ENCODE measurements around the gene METTL15. TPM values are rescaled to one million over a fixed set of nuclear protein-coding genes. Genes with fewer than 3 reads are reported as not detected.
"Not testable (repeated sequence)": the region's sequence is repeated elsewhere in the genome, so short reads cannot be mapped to it uniquely, and the experiment has no call there.

The METTL15 gene
- total RNA-seq, 1 experiment from 2014 or later: 12.4 TPM

GRCh38 chr11:28123151-28123581, 15.0 kb downstream of the METTL15 start:
- Histone ChIP-seq H4K20me1 (ENCODE audit: low read length) (no peaks in the 10 kb centered on the region), H3K27me3 (ENCODE audit: low read length) (no peaks in the 10 kb centered on the region), H3F3A (ENCODE audit: low read length, unreplicated experiment) (no peaks in the 10 kb centered on the region), H3K9me3 (ENCODE audit: low read length) (no peaks in the 10 kb centered on the region), H2AFZ (ENCODE audit: low read length) (0 out of 2 replicates have a peak overlapping the region, but pooled peaks have one; percentile 34), H3K27ac (ENCODE audit: low read length) (peak overlapping the region; percentile 46), H3K36me3 (ENCODE audit: low read depth, low read length) (0 out of 2 replicates have a peak, but pooled peaks cover 4% of the 10 kb centered on the region), H3K4me1 (ENCODE audit: insufficient read depth, low read length) (peaks cover 12% of the 10 kb centered on the region), H3K79me2 (ENCODE audit: low read length) (peaks cover 6% of the 10 kb centered on the region), H3K9me2 (replicated peaks; ENCODE audit: low read length) (no peaks in the 10 kb centered on the region), H3K4me2 (ENCODE audit: low read length) (peak overlapping the region; percentile 51), H3K4me3 (ENCODE audit: low read length) (no peak overlapping the region), H3K9ac (ENCODE audit: low read length) (no peak overlapping the region)
- CTCF ChIA-PET: no interaction called here
- peak; percentile 97 for ATAC-seq
- no TSS peak for BruUV-seq (replicated peaks)
- peak; percentile 58 for DNase-seq
- POLR2A ChIA-PET (ENCODE audit: unreplicated experiment): no interaction called here
- no peak for TF ChIP-seq EZH2phosphoT487 (IDR thresholded peaks at IDR 0.05; ENCODE audit: borderline replicate concordance, low read length)
- no peak for TF ChIP-seq EZH2 (IDR thresholded peaks at IDR 0.05; ENCODE audit: low read length, unreplicated experiment)
- TF ChIP-seq CTCF (conservative IDR thresholded peaks at IDR 0.05; ENCODE audit: low read depth, low read length): no peak
- intact Hi-C loops (cut with micrococcal nuclease): no loop called here

GRCh38 chr11:28132548-28132947, 24.4 kb downstream of the METTL15 start:
- no peak overlapping the region for H3K4me2 ChIP-seq (ENCODE audit: low read length)
- no peaks in the 10 kb centered on the region for H3F3A ChIP-seq (ENCODE audit: low read length, unreplicated experiment)
- no peaks in the 10 kb centered on the region for H4K20me1 ChIP-seq (ENCODE audit: low read length)
- intact Hi-C loops (cut with micrococcal nuclease): no loop called here
- no peak overlapping the region for H3K27ac ChIP-seq (ENCODE audit: low read length)
- no TSS peak for BruUV-seq (replicated peaks)
- no peaks in the 10 kb centered on the region for H3K27me3 ChIP-seq (ENCODE audit: low read length)
- ATAC-seq: no peak
- no peak overlapping the region for H3K9ac ChIP-seq (ENCODE audit: low read length)
- 0 out of 2 replicates have a peak, but pooled peaks cover 5% of the 10 kb centered on the region for H3K9me3 ChIP-seq (ENCODE audit: low read length)
- no peak overlapping the region for H3K4me3 ChIP-seq (ENCODE audit: low read length)
- H3K79me2 ChIP-seq (ENCODE audit: low read length): no peaks in the 10 kb centered on the region
- no peak for TF ChIP-seq EZH2phosphoT487 (IDR thresholded peaks at IDR 0.05; ENCODE audit: borderline replicate concordance, low read length)
- TF ChIP-seq EZH2 (IDR thresholded peaks at IDR 0.05; ENCODE audit: low read length, unreplicated experiment): no peak
- TF ChIP-seq CTCF (conservative IDR thresholded peaks at IDR 0.05; ENCODE audit: low read depth, low read length): no peak
- no peaks in the 10 kb centered on the region for H3K9me2 ChIP-seq (replicated peaks; ENCODE audit: low read length)
- no peak for DNase-seq
- peaks cover 38% of the 10 kb centered on the region for H3K36me3 ChIP-seq (ENCODE audit: low read depth, low read length)
- CTCF ChIA-PET: no interaction called here
- POLR2A ChIA-PET (ENCODE audit: unreplicated experiment): interaction anchor here (0.6 kb wide), 1 partner anchor 12 kb away, joined by 5 read pairs; no protein-coding TSS in a partner anchor
- no peaks in the 10 kb centered on the region for H3K4me1 ChIP-seq (ENCODE audit: insufficient read depth, low read length)
- H2AFZ ChIP-seq (ENCODE audit: low read length): no peak overlapping the region

GRCh38 chr11:28133146-28133545, 25.0 kb downstream of the METTL15 start:
- Histone ChIP-seq H3K9me3 (ENCODE audit: low read length) (0 out of 2 replicates have a peak, but pooled peaks cover 7% of the 10 kb centered on the region), H3K79me2 (ENCODE audit: low read length) (no peaks in the 10 kb centered on the region), H4K20me1 (ENCODE audit: low read length) (no peaks in the 10 kb centered on the region), H2AFZ (ENCODE audit: low read length) (no peak overlapping the region), H3K36me3 (ENCODE audit: low read depth, low read length) (peaks cover 44% of the 10 kb centered on the region), H3F3A (ENCODE audit: low read length, unreplicated experiment) (no peaks in the 10 kb centered on the region), H3K9ac (ENCODE audit: low read length) (no peak overlapping the region), H3K4me1 (ENCODE audit: insufficient read depth, low read length) (no peaks in the 10 kb centered on the region), H3K27ac (ENCODE audit: low read length) (no peak overlapping the region), H3K9me2 (replicated peaks; ENCODE audit: low read length) (no peaks in the 10 kb centered on the region), H3K27me3 (ENCODE audit: low read length) (no peaks in the 10 kb centered on the region), H3K4me2 (ENCODE audit: low read length) (no peak overlapping the region), H3K4me3 (ENCODE audit: low read length) (no peak overlapping the region)
- no peak for ATAC-seq
- ChIA-PET CTCF (no interaction called here), POLR2A (ENCODE audit: unreplicated experiment) (no interaction called here)
- no TSS peak for BruUV-seq (replicated peaks)
- intact Hi-C loops (cut with micrococcal nuclease): no loop called here
- no peak for DNase-seq
- no peak for TF ChIP-seq EZH2 (IDR thresholded peaks at IDR 0.05; ENCODE audit: low read length, unreplicated experiment)
- no peak for TF ChIP-seq EZH2phosphoT487 (IDR thresholded peaks at IDR 0.05; ENCODE audit: borderline replicate concordance, low read length)
- TF ChIP-seq CTCF (conservative IDR thresholded peaks at IDR 0.05; ENCODE audit: low read depth, low read length): no peak

GRCh38 chr11:28136157-28136556, 28.0 kb downstream of the METTL15 start:
- H3K9me2 ChIP-seq (replicated peaks; ENCODE audit: low read length); POLR2A ChIA-PET (ENCODE audit: unreplicated experiment); H3K79me2 ChIP-seq (ENCODE audit: low read length); H3F3A ChIP-seq (ENCODE audit: low read length, unreplicated experiment); intact Hi-C loops (cut with micrococcal nuclease); H2AFZ ChIP-seq (ENCODE audit: low read length); H3K4me2 ChIP-seq (ENCODE audit: low read length); ATAC-seq; H3K9ac ChIP-seq (ENCODE audit: low read length); H3K4me3 ChIP-seq (ENCODE audit: low read length); CTCF ChIA-PET; H4K20me1 ChIP-seq (ENCODE audit: low read length); H3K4me1 ChIP-seq (ENCODE audit: insufficient read depth, low read length); BruUV-seq (replicated peaks); DNase-seq; H3K9me3 ChIP-seq (ENCODE audit: low read length); H3K27ac ChIP-seq (ENCODE audit: low read length); H3K27me3 ChIP-seq (ENCODE audit: low read length): not testable (repeated sequence)
- peaks cover 51% of the 10 kb centered on the region for H3K36me3 ChIP-seq (ENCODE audit: low read depth, low read length)
